NAMALWA (cell line): Measurements from ENCODE around the gene CENPA.
"Not testable (repeated sequence)": the region's sequence is repeated elsewhere in the genome, so short reads cannot be mapped to it uniquely, and the experiment has no call there.

Experiments used
- DNase-seq: peaks from one replicate; pipeline ENCODE4 v3.0.0-alpha.2; 2015; ENCODE audit warnings: low spot score

Gene CENPA

DNA sequence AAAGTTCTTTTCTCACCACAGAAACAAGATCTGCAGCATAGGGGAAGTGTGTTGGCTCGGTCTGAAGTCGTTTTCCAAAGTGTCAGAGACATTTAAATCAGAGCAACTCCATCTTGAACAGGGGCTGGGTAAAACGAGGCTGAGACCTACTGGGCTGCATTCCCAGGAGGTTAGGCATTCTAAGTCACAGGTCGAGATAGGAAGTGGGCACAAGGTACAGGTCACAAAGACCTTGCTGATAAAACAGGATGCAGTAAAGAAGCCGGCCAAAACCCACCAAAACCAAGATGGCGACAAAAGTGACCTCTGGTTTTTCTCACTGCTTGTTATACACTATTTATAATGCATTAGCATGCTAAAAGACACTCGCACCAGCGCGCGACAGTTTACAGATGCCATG lies 24.9 kb upstream of the CENPA start:
- not testable (repeated sequence) for DNase-seq

DNA sequence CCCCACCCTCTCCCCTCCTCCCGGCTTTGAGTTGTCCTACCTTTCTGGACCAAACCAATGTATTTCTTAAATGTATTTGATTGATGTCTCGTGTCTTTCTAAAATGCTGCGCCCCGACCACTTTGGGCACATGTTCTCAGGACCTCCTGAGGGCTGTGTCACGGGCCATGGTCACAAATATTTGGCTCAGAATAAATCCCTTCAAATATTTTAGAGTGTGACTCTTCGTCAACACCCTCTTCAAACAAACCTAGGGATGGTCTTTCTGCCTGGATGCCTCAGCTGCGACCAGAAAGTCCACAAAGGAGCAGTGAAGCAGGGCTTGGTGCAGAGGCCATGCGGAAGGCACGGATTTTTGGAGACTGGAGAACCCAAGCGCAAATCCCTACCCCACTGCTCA lies 22.8 kb upstream of the CENPA start:
- DNase-seq = no peak

DNA sequence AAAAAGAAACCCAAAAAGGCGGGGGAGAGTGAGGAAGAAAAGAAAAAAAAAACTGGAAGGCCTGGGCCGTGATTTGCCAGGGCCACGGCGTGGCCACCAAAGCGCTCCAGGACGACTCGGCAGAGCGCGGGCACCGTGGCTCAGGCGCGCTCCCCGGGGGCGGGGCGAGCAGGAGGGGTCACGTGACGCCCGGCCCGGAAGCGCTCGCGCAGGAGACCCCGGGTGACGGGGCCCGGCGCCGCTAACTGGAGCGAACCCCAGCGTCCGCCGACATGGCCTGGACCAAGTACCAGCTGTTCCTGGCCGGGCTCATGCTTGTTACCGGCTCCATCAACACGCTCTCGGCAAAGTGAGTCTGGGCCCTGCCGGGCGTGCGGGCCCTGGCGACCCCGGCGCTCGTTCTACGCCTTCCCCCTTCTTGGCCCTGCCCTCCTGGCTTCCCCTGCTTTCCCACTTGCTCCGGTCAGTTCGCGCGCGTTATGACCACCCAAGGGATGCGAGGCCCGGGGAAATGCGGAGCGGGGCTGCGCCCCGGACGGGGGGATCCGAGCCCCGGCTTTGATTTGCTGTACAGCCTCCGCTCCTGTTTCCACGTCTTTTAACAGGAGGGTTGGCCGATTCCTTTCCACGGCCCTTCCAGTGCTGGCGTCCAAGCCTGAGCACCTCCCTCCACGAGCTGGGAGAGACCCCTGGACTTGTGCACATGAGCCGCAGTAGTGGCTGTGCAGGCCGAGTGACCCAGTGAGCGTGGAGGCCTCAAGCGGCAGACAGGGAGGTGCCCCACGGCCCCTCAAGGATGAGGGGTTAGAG lies 21.6 kb upstream of the CENPA start, which contains the start of gene SLC35F6:
TSS of gene SLC35F6 (plus strand) at position 207 of the 810 bp plus-strand sequence. CDS start at position 273, 66 bp downstream.
- DNase-seq = peak; percentile 83

DNA sequence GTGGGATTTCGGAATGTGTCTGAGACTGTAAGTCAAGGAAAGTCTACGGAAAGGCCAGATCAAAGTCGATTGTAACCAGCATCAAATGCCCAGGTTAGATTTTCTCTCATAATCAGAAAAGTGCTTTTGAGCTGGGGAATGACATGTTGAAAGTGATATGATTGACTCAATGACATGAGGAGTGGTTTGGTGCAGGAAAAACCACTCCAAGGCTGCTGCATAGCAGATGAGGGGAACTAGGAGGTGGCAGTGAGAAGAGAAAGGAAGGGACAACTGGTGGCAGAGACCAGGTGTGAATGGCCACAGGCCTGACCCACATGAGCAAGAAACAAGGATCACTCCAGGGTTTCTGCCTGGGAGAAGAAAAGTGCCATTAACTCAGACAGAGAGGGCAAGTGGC lies 20.9 kb upstream of the CENPA start:
- no peak for DNase-seq

DNA sequence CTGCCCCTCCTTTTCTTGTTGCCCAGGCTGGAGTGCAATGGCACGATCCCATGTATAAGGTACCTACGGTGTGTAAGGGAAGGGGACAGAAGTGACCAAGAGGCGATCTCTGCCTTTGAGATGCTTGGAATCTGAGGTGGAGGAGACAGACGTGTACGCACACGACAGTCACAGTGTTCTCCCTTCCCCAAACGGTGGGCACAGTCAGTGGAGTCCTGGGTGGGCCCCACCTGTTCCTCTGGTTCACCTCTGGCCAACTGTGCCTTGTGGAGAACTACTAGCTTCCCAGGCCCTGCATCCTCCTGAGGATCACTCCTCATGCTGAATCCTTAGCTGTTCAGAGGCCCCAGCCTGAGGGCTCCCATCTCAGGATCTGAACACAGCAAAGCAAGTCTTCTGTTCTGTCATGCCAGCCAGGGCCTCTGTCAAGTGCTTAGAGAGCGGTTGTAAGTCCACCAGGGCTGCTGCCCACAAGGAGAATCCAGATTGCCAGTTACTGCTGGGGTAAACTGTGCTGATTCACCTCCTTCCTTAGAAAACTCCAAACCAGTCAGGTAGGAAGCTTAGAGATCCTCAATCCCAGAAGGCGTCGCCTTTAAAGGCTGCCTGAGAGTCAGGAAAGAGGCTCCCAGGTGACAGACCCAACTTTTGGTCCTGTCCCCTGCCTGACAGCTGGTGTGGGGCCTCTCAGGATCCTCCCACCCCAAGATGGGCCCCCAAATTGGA lies 20.2 kb upstream of the CENPA start:
- no peak for DNase-seq

DNA sequence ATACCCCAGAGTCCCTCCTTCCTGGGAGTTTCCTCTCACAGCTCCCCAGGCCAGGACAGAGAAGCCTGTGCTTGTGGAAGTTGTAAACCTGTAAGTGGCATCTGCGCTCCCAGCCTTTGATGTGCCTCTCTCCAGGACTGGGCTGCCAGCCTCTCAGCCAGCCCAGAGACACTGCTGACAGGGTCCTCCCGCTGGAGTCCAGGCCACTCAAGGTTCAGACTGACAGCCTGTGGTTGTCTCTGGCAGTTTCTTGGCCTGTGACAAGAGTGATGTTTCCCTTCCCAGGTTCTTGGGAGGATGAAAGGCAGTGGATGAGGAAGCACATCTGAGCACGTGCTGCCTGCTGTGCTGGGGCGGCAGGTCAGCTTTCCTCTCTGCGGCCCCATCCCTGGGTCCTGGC lies 18.7 kb upstream of the CENPA start:
- DNase-seq = no peak

- no peak for DNase-seq
Observed at GRCh38 chr2:26767894-26768487, 17.9 kb upstream of the CENPA start.

GRCh38 chr2:26768759-26769088 lies 17.1 kb upstream of the CENPA start:
- no peak for DNase-seq

DNA sequence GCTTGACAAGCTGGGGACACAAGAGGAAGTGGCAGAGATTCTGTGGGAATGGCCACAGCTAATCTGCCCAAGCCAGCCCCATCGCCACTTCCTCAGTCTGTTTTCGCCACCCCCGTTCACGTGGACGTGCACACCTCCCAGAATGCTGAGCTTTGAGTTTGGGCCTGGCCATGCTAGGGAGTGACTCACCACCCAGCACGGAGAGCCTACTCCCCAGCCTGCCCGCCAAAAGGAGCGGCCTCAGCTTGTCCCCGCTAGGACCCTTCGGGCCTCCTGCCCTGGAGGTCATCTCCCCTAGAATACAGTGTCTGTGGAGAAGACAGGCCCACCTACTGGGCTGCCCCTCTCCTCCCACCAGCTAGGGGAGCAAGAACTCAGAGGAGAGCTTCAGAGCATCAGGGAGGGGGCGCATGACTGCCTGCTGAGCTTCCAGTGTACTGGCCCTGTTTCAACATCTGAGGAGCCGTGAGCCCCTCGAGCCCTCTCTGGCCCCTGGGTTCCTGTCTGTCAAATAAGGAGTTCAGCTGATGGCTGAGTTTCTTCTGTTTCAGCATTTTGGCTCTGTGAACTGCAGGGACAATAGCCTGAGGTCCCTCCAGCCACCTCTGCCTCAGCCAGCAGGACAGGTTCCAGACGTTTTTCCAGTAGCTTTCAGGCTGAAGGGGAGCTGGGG lies 16.6 kb upstream of the CENPA start:
- no peak for DNase-seq

- DNase-seq = peak; percentile 53
Observed at GRCh38 chr2:26770986-26771586, 14.8 kb upstream of the CENPA start.

GRCh38 chr2:26772064-26773001 lies 13.5 kb upstream of the CENPA start:
- DNase-seq = no peak

- DNase-seq = no peak
Observed at GRCh38 chr2:26776195-26776800, 9.6 kb upstream of the CENPA start.

GRCh38 chr2:26778098-26778497 lies 7.8 kb upstream of the CENPA start:
- DNase-seq = no peak

DNA sequence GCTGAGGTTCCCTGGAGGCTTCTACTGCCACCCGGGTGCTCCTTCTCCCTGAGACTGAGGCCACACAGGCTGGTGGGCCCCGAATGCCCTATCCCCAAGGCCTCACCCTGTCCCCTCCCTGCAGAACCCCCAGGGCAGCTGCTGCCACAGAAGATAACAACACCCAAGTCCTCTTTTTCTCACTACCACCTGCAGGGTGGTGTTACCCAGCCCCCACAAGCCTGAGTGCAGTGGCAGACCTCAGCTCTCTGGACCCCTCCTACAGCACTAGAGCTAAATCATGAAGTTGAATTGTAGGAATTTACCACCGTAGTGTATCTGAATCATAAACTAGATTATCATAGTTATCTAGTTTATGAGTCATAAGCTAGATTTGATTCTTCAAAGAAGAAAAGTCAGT lies 7.3 kb upstream of the CENPA start:
- no peak for DNase-seq

DNA sequence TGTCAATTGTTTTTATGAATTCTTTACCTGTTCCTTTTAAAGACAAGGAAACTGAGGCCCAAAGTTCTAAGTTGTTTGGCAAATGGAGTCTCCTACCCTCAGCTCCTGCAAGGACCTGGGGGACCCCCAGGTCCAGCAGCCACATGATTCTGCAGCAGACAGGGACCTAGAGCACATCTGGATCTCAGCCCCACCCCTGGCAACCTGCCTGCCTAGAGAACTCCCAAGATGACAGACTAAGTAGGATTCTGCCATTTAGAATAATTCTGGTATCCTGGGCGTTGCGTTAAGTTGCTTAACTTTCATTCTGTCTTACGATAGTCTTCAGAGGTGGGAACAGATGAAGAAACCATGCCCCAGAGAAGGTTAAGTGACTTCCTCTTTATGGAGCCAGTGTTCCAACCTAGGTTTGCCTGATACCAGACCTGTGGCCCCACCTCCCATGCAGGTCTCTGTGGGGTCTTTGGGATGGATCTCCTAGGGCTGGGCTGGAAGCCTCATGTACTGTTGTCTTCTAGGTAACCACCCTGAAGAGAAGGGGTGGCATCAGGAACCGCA lies 5.6 kb upstream of the CENPA start:
- no peak for DNase-seq

- DNase-seq = no peak
Observed at GRCh38 chr2:26782876-26783704, 2.8 kb upstream of the CENPA start.

GRCh38 chr2:26784570-26785234 lies 1.2 kb upstream of the CENPA start:
- DNase-seq = no peak

- peak; percentile 58 for DNase-seq
Observed at GRCh38 chr2:26786207-26787028, 562 bp downstream of the CENPA start.
